Activated naive CD4-positive, alpha-beta T cell treated with anti-CD3 and anti-CD28 coated beads, Interleukin-2, amount 10 ng/mL, durations not matched to agents 7 days and 5 days (primary cell): ENCODE measurements around the gene CYP4F22.
"Not testable (repeated sequence)": the region's sequence is repeated elsewhere in the genome, so short reads cannot be mapped to it uniquely, and the experiment has no call there.

ENCODE experiments used
- CTCF ChIA-PET: fragments of 350-600 bp; sonication (Branson Sonifier 250); formaldehyde crosslinking; loops from one replicate; lab custom pipeline; 2021; ENCODE audit warnings: antibody characterized with exemption; lab: Charles Lee
- DNase-seq: peaks from one replicate; pipeline ENCODE4 v3.0.0-alpha.2; 2020
- H3K27ac Mint-ChIP-seq: one replicate; pipeline ENCODE4 v1.8.0; 2021; ENCODE audit warnings: mild to moderate bottlenecking, moderate library complexity, mixed read lengths
- H3K27me3 Mint-ChIP-seq: one replicate; pipeline ENCODE4 v1.8.0; 2021; ENCODE audit warnings: mild to moderate bottlenecking, mixed read lengths
- H3K36me3 Mint-ChIP-seq: one replicate; pipeline ENCODE4 v1.8.0; 2021; ENCODE audit warnings: mixed read lengths
- H3K4me1 Mint-ChIP-seq: one replicate; pipeline ENCODE4 v1.8.0; 2021; ENCODE audit warnings: mixed read lengths
- H3K4me3 Mint-ChIP-seq: one replicate; pipeline ENCODE4 v1.8.0; 2021; ENCODE audit warnings: mild to moderate bottlenecking, moderate library complexity, mixed read lengths
- H3K9me3 Mint-ChIP-seq: one replicate; pipeline ENCODE4 v1.8.0; 2021; ENCODE audit warnings: mixed read lengths

CYP4F22 gene

DNA sequence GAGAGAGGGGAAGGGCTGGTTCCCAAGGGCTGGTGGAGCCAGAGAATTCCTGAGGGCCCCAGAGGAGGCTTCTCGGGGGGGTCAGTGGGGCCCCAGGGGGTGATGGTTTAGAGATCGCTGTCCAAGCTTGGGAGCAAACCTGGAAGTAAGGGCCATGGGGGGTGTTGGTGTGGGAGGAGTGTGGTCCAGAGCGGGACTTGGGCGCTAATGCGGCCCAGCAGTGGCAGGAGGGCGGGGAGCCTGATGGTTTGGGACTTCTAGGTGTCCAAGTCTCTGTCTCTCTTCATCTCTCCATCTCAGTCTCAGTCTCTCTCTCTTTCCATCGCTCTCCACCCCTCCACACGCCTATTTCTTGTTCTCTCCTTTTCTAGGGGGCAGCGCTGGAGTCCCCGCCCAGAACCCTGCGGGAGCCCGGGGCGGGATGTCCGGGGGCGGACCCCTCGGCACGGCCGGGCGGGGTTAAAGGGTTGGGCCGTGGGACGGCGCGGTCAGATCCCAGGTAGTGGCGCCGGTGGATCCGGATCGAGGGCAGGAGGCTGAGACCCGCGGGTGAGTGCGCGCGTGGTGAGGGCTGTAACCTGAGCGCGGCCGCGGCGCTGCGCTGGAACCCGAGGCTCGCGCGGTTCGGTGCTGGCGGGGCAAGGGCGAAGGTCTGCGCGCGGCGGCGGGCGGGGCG lies at the start of gene CYP4F22:
TSS of gene CYP4F22 (plus strand) at position 491 of the 676 bp plus-strand sequence. CDS start 16,812 bp downstream, outside the sequence.
- peak; percentile 28 for DNase-seq
- H3K4me3 Mint-ChIP-seq = peak within 1 kb of the TSS; percentile 63
- H3K36me3 Mint-ChIP-seq = no peaks in the 10 kb centered on the region
- CTCF ChIA-PET = no interaction called here
- no peak within 1 kb of the TSS for H3K27ac Mint-ChIP-seq
- H3K4me1 Mint-ChIP-seq = peaks cover 17% of the 10 kb centered on the region
- H3K9me3 Mint-ChIP-seq = no peaks in the 10 kb centered on the region
- peaks cover 66% of the 10 kb centered on the region for H3K27me3 Mint-ChIP-seq

DNA sequence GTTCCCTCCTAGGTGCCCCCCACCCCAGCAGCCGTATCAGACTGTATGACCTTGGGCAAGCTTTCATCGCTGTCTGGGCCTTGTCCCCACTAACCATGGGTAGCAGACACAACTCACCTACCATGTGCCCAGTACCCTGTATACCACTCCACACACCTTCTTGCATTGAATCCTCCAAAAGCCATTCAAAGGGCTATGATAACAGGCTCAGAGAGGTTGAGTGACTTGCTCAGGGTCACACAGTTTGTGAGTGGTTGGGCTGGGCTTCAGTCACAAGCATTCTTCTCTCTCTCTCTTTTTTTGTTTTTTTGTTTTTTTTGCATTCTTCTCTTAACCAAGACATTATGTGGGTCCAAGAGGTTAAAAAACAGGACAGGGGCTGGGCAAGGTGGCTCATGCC lies 46.6 kb upstream of the CYP4F22 start:
- Mint-ChIP-seq H3K9me3 (no peaks in the 10 kb centered on the region), H3K27ac (peak overlapping the region; percentile 96), H3K4me3 (peak overlapping the region; percentile 87), H3K36me3 (peaks cover 47% of the 10 kb centered on the region), H3K4me1 (peaks cover 52% of the 10 kb centered on the region), H3K27me3 (no peaks in the 10 kb centered on the region)
- DNase-seq = no peak
- CTCF ChIA-PET = interaction anchor here (1.3 kb wide), 1 partner anchor 10 kb away, joined by 3 read pairs; no protein-coding TSS in a partner anchor

DNA sequence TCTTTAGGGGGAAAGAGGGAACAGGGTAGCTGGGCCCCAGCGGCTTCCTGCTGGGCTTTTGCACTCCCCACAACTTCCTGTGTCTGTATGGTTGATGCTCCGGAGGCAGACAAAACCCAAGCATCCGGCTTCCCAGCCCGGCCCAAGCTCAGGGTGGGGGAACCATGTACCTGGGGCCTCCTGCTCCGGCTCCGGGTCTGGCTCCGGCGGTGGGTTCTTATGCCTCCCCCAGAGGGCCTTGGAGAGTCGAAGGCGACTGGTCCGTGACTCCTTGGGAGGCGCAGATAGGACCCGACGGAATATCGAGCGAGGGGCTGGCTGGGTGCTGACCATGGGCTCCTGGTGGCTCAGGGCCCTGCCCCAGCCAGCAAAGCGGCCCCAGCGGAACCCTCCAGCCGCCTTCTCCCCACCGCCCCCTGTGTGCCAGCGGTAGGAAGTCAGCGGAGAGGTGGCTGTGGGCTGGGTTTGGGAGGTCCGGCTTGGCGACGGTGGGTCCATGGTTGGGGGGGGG lies 44.4 kb upstream of the CYP4F22 start:
- H3K4me1 Mint-ChIP-seq = peaks cover 71% of the 10 kb centered on the region
- H3K9me3 Mint-ChIP-seq = no peaks in the 10 kb centered on the region
- peaks cover 6% of the 10 kb centered on the region for H3K27me3 Mint-ChIP-seq
- peak overlapping the region; percentile 96 for H3K27ac Mint-ChIP-seq
- peaks cover 38% of the 10 kb centered on the region for H3K36me3 Mint-ChIP-seq
- peak; percentile 90 for DNase-seq
- peak overlapping the region; percentile 87 for H3K4me3 Mint-ChIP-seq
- CTCF ChIA-PET = interaction anchor here (1.0 to 2.9 kb wide), 6 partner anchors 10 to 91 kb away, joined by 3 to 23 read pairs (median 6); partner anchors contain the start of gene AKAP8L

DNA sequence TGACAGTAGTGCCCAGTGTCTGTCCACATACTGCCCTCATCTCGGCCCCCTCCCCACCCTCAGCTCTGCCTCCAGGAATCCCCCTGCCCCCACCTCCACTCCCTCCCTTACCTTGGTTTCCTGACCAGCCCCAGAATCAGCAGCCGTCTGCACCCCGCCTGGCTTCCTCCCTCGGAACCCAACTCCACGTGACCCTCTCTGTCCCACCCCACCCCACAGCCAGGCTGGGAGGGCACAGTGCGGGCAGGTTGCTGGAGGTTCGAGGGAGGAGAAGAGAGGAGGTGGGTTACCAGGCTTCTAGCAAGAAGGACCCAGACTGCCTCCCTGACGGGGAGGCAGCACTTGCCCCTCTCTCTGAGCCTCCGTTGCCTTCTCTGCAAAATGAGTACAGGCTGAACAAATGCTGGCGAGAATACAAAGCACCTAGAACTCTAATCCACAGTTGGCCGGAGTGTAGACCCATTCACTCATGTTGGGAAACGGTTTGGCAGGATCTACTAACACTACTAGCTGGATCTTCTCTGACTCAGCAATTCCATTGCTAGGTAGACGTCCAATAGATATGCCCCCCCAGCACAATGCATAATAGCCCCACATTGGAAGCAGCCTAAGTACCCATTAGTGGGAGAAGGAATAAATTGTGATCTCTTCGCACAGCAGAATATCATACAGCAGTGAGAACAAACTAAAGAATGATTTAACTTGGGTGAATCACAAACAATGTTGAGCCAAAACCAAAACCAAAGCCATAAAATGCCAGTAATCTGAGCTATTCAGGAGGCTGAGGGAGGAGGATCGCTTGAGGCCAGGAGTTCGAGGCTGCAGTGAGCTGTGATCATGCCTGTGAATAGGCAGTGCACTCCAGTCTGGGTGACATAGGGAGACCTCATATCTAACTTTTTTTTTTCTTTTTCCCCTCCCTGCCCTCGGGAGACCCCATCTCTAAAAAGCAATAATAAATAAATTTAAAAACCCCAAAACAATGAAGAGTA lies 43.6 kb upstream of the CYP4F22 start, which contains the start of gene RASAL3:
TSS of gene RASAL3 (minus strand) at position 151 of the 992 bp plus-strand sequence. CDS start 186 bp downstream, outside the sequence.
- Mint-ChIP-seq H3K27me3 (peaks cover 14% of the 10 kb centered on the region), H3K36me3 (peaks cover 38% of the 10 kb centered on the region), H3K27ac (peak within 1 kb of the TSS; percentile 96), H3K9me3 (no peaks in the 10 kb centered on the region), H3K4me3 (peak within 1 kb of the TSS; percentile 87), H3K4me1 (peaks cover 77% of the 10 kb centered on the region)
- CTCF ChIA-PET = interaction anchor here (1.7 to 2.9 kb wide), 3 partner anchors 10 to 91 kb away, joined by 4 to 23 read pairs (median 4); partner anchors contain the start of gene AKAP8L
- DNase-seq = peak; percentile 78

DNA sequence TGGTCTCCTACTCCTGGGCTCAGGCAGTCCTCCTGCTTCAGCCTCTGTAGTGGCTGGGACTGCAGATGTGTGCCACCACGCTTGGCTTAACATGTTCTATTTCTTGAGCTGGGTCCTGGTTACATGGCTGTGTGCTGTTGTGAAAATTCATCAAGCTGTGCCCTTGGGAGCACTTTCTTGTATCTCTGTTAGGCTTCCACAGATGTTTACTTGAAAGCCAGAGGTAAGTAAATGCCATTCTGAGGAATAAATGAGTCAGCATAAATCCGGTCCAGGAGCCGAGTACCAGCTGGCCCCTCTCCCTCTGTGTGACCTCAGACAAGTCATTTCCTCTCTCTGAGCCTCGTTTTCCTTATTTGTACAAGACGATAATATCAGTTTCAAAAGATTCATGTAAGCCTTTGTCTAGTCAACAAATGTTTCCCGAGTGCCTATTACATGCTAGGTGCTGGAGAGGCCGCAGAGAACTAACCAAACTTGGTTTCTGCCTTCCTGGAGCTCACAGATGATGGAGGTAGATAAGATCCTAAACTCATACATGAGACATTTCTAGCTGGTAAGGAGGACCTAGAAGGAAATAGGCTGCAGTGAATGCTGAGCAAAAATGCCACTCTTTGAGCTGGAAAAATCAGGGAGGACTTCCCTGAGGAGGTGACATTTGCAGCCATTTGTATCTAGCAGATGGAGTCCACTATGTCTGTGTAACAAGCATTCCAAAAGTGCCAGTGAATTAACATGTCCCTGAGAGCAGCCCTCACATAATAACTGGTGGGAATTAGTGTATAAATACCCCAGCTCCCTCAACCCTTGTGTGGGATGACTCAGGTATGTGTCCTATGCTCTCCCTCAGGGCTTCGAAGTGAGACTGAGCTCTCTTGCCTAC lies 41.2 kb upstream of the CYP4F22 start:
- H3K36me3 Mint-ChIP-seq = peaks cover 20% of the 10 kb centered on the region
- no peaks in the 10 kb centered on the region for H3K9me3 Mint-ChIP-seq
- peak; percentile 77 for DNase-seq
- peak overlapping the region; percentile 87 for H3K27ac Mint-ChIP-seq
- H3K4me3 Mint-ChIP-seq = peak overlapping the region; percentile 4
- H3K27me3 Mint-ChIP-seq = peaks cover 27% of the 10 kb centered on the region
- H3K4me1 Mint-ChIP-seq = peaks cover 69% of the 10 kb centered on the region
- CTCF ChIA-PET = interaction anchor here (0.8 to 1.8 kb wide), 4 partner anchors 45 to 89 kb away, joined by 3 to 7 read pairs (median 4); partner anchors contain the start of gene AKAP8L

DNA sequence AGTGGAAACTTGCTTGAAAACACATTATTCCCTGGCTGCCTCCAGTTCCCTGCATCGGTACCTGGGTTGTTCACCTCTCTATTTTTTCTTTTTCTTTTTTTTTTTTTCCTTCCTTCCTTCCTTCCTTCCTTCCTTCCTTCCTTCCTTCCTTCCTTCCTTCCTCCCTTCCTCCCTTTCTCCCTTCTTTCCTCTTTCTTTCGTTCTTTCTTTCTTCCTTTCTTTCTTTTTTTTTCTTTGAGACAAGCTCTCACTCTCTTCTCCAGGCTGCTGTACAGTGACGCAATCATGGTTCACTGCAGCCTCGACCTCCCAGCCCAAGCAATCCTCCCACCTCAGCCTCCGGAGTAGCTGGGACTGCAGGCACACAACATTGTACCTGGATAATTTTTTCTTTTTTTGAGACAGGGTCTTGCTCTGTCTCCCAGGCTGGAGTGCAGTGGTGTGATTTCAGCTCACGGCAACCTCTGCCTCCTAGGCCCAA lies 40.6 kb upstream of the CYP4F22 start:
- no peak for DNase-seq
- CTCF ChIA-PET = interaction anchor here (1.3 to 1.8 kb wide), 3 partner anchors 44 to 88 kb away, joined by 3 to 7 read pairs (median 6); partner anchors contain the start of gene AKAP8L
- Mint-ChIP-seq H3K4me1 (peaks cover 64% of the 10 kb centered on the region), H3K36me3 (peaks cover 15% of the 10 kb centered on the region), H3K9me3 (no peaks in the 10 kb centered on the region), H3K27me3 (peaks cover 30% of the 10 kb centered on the region), H3K4me3 (no peak overlapping the region), H3K27ac (peak overlapping the region; percentile 87)

DNA sequence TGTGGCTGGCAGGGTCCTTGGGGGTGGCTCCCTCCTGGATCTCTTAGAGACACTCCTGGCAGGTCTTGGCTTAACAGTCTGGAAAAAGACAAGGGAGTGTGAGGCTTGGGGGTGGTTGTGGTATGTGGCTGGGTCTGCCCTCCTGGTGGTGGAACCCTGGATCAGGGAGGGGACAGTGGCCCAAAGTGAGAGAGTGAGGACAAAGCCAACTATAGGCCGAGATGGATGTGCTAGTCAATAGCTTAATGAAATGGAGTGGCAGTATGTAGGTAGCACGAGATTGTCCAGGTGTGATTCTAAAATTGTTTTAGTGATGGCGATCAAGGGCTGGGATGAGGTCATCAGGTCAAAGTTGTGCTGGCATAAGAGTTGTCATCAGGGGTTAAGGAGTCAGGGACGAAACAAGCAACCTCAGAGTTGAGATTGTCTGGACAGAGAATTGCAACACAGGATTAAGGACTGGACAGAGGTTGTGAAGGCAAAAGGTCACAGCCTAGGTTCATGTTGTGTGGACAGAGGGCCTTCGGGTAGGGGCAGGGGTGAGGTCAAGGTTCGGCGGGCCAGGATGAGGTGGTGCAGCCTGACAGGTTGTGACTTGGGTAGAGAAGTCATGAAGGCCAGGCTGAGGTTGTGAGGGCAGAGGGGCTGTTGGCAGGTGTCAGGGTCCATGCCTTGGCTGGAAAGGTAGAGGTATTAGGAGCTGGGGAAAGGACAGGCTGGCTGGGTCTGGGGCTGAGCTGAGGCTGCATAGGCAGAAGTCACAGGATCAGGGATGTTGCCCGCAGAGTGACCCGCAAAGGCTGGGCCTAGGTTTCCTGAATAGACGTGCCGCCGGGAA lies 39.4 kb upstream of the CYP4F22 start:
- Mint-ChIP-seq H3K27me3 (peaks cover 32% of the 10 kb centered on the region), H3K27ac (no peak overlapping the region), H3K4me3 (peak overlapping the region; percentile 72), H3K4me1 (peaks cover 61% of the 10 kb centered on the region), H3K9me3 (no peaks in the 10 kb centered on the region), H3K36me3 (peaks cover 7% of the 10 kb centered on the region)
- DNase-seq = no peak
- CTCF ChIA-PET = interaction anchor here (1.4 kb wide), 1 partner anchor 86 kb away, joined by 9 read pairs; no protein-coding TSS in a partner anchor

DNA sequence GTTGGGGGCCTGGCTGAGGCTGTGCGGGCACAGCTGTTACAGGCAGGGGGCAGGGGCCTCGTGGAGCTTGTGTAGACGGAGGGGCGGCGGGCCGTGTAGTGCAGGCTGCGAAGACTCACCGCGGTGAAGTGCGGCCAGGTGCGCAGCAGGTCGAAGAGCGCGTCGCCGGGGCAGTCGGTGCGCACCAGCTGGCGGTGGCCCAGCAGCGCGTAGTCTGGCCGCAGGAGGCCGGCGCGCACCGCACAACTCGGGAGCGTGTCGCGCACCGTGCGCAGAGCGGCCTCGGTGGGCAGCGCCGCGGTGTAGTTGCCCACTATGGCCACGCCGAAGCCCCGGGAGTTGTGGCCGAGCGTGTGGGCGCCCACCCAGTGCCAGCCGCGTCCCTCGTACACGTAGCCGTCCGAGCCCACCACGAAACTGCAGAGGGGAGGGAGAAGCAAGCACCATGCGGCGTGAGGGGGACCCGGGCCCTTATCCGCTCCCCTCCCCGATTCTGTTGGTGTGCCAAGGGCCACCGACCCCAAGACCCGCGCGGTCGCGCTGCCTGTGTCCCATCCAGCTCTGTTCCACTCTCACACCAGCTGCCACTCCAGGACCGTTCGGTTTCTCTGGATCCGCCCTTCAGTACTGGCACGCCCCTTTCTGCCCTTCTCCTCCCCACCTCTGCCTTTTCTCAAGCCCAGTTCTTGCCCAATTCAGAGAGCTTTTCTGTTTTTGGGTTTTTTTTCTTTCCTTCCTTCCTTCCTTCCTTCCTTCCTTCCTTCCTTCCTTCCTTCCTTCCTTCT lies 38.6 kb upstream of the CYP4F22 start:
- peak; percentile 52 for DNase-seq
- H3K27ac Mint-ChIP-seq = peak overlapping the region; percentile 73
- peak overlapping the region; percentile 72 for H3K4me3 Mint-ChIP-seq
- peaks cover 56% of the 10 kb centered on the region for H3K4me1 Mint-ChIP-seq
- CTCF ChIA-PET = interaction anchor here (0.7 to 1.4 kb wide), 2 partner anchors 86 to 231 kb away, joined by 3 to 9 read pairs; no protein-coding TSS in a partner anchor
- H3K27me3 Mint-ChIP-seq = peaks cover 32% of the 10 kb centered on the region
- peaks cover 6% of the 10 kb centered on the region for H3K36me3 Mint-ChIP-seq
- H3K9me3 Mint-ChIP-seq = no peaks in the 10 kb centered on the region

DNA sequence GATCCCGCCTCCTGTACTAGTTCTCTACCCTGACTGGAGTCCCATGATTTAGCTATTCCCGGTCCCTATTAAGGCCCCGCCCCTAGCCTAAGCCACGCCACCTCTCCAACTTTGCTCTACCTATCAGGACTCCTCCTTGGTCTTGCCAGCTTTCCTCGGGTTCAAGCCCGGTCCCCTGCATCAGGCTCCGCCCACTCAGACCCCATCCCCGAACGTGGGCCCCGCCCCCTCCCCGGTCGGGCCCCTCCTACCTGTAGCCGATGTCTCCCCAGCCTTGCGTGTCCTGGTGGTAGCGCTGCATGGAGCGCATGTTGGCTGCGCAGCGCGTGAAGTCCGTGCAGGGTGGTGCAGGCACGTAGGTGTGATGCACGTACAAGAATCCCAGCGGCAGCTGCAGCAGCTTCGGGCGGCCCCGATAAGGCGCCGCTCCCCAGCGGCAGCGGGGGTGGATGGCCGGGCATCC lies 36.7 kb upstream of the CYP4F22 start:
- H3K9me3 Mint-ChIP-seq = no peaks in the 10 kb centered on the region
- H3K27me3 Mint-ChIP-seq = peaks cover 32% of the 10 kb centered on the region
- no peak overlapping the region for H3K27ac Mint-ChIP-seq
- CTCF ChIA-PET = no interaction called here
- no peak overlapping the region for H3K4me3 Mint-ChIP-seq
- H3K36me3 Mint-ChIP-seq = peaks cover 6% of the 10 kb centered on the region
- H3K4me1 Mint-ChIP-seq = peaks cover 50% of the 10 kb centered on the region
- no peak for DNase-seq

DNA sequence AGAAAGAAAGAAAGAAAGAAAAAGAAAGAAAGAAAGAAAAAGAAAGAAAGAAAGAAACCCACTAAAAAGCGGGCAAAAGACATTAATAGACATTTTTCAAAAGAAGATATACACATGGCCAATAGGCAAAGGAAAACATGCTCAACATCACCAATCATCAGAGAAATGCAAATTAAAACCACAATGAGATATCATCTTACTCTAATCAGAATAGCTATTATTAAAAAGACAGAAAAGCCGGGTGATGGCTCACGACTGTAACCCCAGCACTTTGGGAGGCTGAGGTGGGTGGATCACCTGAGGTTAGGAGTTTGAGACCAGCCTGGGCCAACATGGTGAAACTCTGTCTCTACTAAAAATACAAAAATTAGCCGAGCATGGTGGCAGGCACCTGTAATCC lies 34.5 kb upstream of the CYP4F22 start:
- H3K9me3 Mint-ChIP-seq, H3K36me3 Mint-ChIP-seq, H3K4me3 Mint-ChIP-seq, DNase-seq, H3K27ac Mint-ChIP-seq: not testable (repeated sequence)
- peaks cover 45% of the 10 kb centered on the region for H3K4me1 Mint-ChIP-seq
- CTCF ChIA-PET = interaction anchor here (0.5 kb wide), 1 partner anchor 31 kb away, joined by 3 read pairs; no protein-coding TSS in a partner anchor
- H3K27me3 Mint-ChIP-seq = peaks cover 27% of the 10 kb centered on the region

DNA sequence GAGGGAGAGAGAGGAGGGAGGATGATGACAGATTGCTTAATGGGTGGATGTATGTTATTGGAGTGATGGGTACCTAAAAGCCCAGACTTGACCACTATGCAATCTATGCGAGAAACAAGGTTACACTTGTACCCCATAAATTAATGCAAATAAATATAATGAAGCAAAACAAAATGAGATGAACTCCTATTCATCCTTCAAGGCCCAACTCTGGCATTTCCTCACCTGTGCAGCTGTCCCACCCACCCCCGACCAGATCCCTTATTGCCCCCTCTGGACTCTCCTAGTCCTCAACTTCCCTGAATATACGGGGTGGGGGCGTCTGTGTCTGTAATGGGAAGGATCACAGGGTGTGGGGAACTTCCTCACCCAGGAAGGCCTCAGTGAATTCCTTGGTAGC lies 33.2 kb upstream of the CYP4F22 start:
- CTCF ChIA-PET = interaction anchor here (1.5 kb wide), 1 partner anchor 56 kb away, joined by 4 read pairs; the partner anchor contains the start of gene AKAP8L
- DNase-seq = no peak
- Mint-ChIP-seq H3K9me3 (no peaks in the 10 kb centered on the region), H3K27me3 (peaks cover 15% of the 10 kb centered on the region), H3K36me3 (no peaks in the 10 kb centered on the region), H3K4me1 (peaks cover 42% of the 10 kb centered on the region), H3K4me3 (no peak overlapping the region), H3K27ac (no peak overlapping the region)
